GM10266 (cell line): ENCODE data around the gene CENPP.
A peak's percentile ranks its signal among the peaks of the same experiment; 100 is the strongest.

Source experiments
- DNase-seq: peaks from one replicate; pipeline ENCODE4 v3.0.0; 2012; ENCODE audit errors: extremely low spot score
- CTCF ChIP-seq: IDR thresholded peaks from 2 replicates; pipeline ENCODE4 v1.5.1; 2012; ENCODE audit warnings: mild to moderate bottlenecking, low read depth; ENCODE audit not compliant: control insufficient read depth, insufficient read depth; ENCODE audit errors: missing control alignments

CENPP gene

GRCh38 chr9:92665836-92666235 is 340.1 kb downstream of the CENPP start:
- TF ChIP-seq CTCF, result no peak
- no peak for DNase-seq

- no peak for TF ChIP-seq CTCF
- DNase-seq, result no peak
Observed at GRCh38 chr9:92666236-92666635, 340.5 kb downstream of the CENPP start.

- no peak for DNase-seq
- TF ChIP-seq CTCF, result no peak
Observed at GRCh38 chr9:92666912-92667532, 341.3 kb downstream of the CENPP start.

GRCh38 chr9:92668746-92669526 is 343.2 kb downstream of the CENPP start:
- TF ChIP-seq CTCF, result no peak
- DNase-seq, result peak; percentile 59

- no peak for TF ChIP-seq CTCF
- DNase-seq, result peak; percentile 62
Observed at GRCh38 chr9:92669527-92669889, 343.8 kb downstream of the CENPP start.
